Endothelial cell of umbilical vein (primary cell): Measurements from ENCODE around the gene TIFAB.

Source experiments
- EZH2 ChIP-seq: IDR thresholded peaks from 2 replicates; pipeline ENCODE4 v1.6.1; 2012; ENCODE audit warnings: borderline replicate concordance, low read depth, mild to moderate bottlenecking, moderate library complexity, low read length, inconsistent platforms; ENCODE audit not compliant: severe bottlenecking
- GATA2 ChIP-seq: IDR thresholded peaks from 2 replicates; pipeline ENCODE4 v1.7.0; 2011; ENCODE audit warnings: low read depth, mild to moderate bottlenecking, moderate library complexity, mixed read lengths, low read length; ENCODE audit not compliant: insufficient read length, insufficient read depth
- JUN ChIP-seq: IDR thresholded peaks from 2 replicates; pipeline ENCODE4 v1.6.1; 2011; ENCODE audit warnings: borderline replicate concordance, low read depth; ENCODE audit not compliant: insufficient read length, insufficient read depth
- POLR2A ChIP-seq: IDR thresholded peaks from 2 replicates; pipeline ENCODE4 v1.6.1; 2012; ENCODE audit warnings: low read depth, mild to moderate bottlenecking, control low read depth, low read length
- POLR2AphosphoS5 ChIP-seq: IDR thresholded peaks from 2 replicates; pipeline ENCODE4 v1.6.1; 2012; ENCODE audit warnings: low read depth, mild to moderate bottlenecking, control low read depth, low read length, moderate library complexity; ENCODE audit not compliant: insufficient read depth
- TF ChIP-seq, protein P1 (sequence below), 2 donors: IDR thresholded peaks; 1 replicate in 1 of 2; 2 replicates in 1 of 2; pipeline ENCODE4 v1.5.1; 2011; ENCODE audit warnings: low read length in 2 of 2, mild to moderate bottlenecking in 2 of 2, moderate library complexity in 2 of 2, control low read depth in 1 of 2, inconsistent platforms in 1 of 2, low read depth in 1 of 2; ENCODE audit not compliant: insufficient read depth in 1 of 2; ENCODE audit errors: extremely low read depth in 1 of 2
- TF ChIP-seq, protein P2 (sequence below): IDR thresholded peaks from 2 replicates; pipeline ENCODE4 v1.6.1; 2011; ENCODE audit not compliant: insufficient read depth, insufficient read length

DNA sequence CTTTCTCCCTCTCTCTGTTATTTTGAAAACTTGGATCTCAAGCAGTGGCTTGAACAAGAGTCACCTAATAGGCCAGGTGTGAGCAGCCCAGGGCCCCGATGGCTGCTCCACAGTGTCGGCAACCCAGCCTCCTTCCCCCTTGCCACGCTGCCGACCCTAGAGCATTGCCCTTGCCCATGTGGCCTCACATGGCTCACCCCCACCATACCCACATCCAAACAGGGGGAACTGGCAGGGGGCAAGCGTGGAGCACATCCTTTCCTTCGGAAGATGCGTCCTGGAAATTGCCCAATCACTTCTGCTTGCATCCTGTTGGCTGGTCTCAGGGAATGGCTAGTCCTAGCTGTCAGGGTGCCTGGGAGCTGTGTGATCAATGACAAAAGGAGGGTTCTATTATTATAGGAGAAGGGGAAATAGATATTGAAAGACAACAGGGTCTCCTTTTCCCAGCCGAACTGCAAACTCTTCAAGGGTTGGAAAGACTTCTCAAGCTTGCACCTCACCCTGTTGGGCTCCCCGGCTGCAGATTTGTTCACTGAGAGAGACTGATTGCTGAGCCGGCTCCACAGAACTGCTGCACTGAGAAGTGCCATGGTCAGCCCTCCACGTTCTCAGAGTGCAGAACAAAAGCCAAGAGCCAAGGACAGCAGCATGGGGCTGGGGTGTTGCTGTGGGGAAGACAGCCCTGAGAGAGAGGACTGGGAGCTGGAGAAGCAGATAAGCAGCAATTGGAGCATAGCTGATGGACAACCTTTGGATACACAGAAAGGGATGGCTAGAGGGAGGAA, 8.3 kb upstream of the TIFAB start:
- TF ChIP-seq, protein P1, sequence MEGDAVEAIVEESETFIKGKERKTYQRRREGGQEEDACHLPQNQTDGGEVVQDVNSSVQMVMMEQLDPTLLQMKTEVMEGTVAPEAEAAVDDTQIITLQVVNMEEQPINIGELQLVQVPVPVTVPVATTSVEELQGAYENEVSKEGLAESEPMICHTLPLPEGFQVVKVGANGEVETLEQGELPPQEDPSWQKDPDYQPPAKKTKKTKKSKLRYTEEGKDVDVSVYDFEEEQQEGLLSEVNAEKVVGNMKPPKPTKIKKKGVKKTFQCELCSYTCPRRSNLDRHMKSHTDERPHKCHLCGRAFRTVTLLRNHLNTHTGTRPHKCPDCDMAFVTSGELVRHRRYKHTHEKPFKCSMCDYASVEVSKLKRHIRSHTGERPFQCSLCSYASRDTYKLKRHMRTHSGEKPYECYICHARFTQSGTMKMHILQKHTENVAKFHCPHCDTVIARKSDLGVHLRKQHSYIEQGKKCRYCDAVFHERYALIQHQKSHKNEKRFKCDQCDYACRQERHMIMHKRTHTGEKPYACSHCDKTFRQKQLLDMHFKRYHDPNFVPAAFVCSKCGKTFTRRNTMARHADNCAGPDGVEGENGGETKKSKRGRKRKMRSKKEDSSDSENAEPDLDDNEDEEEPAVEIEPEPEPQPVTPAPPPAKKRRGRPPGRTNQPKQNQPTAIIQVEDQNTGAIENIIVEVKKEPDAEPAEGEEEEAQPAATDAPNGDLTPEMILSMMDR (IDR thresholded peaks at IDR 0.05; ENCODE audit: extremely low read depth in 1 of 2, insufficient read depth in 1 of 2, low read depth in 1 of 2, low read length in 2 of 2): no peak
- TF ChIP-seq JUN (no peak), EZH2 (no peak), GATA2 (no peak), POLR2AphosphoS5 (no peak), POLR2A (no peak)
- TF ChIP-seq, protein P2, sequence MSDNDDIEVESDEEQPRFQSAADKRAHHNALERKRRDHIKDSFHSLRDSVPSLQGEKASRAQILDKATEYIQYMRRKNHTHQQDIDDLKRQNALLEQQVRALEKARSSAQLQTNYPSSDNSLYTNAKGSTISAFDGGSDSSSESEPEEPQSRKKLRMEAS: no peak
